HUES48 (cell line): Measurements from ENCODE around the gene UCP1.

Source experiments
- H3K27ac ChIP-seq: one replicate; pipeline ENCODE4 v1.7.0; 2013; ENCODE audit warnings: low read depth, low read length, inconsistent platforms
- H3K27me3 ChIP-seq: 2 replicates; pipeline ENCODE4 v1.6.1; 2013; ENCODE audit warnings: mild to moderate bottlenecking, low read length; ENCODE audit not compliant: control insufficient read depth, insufficient read depth
- H3K36me3 ChIP-seq: 2 replicates; pipeline ENCODE4 v1.6.1; 2013; ENCODE audit warnings: low read length; ENCODE audit not compliant: control insufficient read depth, insufficient read depth
- H3K4me1 ChIP-seq: 2 replicates; pipeline ENCODE4 v1.6.1; 2013; ENCODE audit warnings: mild to moderate bottlenecking, low read length; ENCODE audit not compliant: control insufficient read depth, insufficient read depth
- H3K4me3 ChIP-seq: 2 replicates; pipeline ENCODE4 v1.5.1; 2013; ENCODE audit warnings: mild to moderate bottlenecking, low read depth, low read length
- H3K9ac ChIP-seq: 2 replicates; pipeline ENCODE4 v1.6.1; 2013; ENCODE audit warnings: mild to moderate bottlenecking, low read depth, low read length, moderate library complexity
- H3K9me3 ChIP-seq: 2 replicates; pipeline ENCODE4 v1.6.1; 2013; ENCODE audit warnings: low read length; ENCODE audit not compliant: control insufficient read depth, insufficient read depth

The UCP1 gene

DNA sequence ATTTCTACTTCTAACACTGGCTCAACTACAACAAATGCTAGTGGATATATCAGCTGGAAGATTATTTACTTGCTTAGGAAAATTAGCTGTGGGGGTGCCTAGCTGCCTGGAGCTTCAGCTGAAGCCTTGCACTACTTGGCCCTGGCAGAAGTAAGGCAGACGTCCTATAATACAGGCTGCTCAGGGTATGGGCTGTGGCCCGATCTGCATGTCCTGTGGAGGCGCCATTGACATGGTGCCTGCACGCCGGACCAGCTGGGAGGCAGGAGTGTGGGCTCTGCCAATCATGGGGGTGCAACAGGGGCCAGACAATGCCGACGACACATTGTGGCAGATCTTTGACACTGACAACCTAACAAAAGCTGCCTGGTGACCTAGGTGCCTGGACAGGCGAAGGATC, 31.6 kb upstream of the UCP1 start:
- H3K9ac ChIP-seq, result no peak overlapping the region
- no peak overlapping the region for H3K4me3 ChIP-seq
- H3K4me1 ChIP-seq, result no peaks in the 10 kb centered on the region
- no peak overlapping the region for H3K27ac ChIP-seq
- H3K27me3 ChIP-seq, result no peaks in the 10 kb centered on the region
- H3K36me3 ChIP-seq, result no peaks in the 10 kb centered on the region
- no peaks in the 10 kb centered on the region for H3K9me3 ChIP-seq

DNA sequence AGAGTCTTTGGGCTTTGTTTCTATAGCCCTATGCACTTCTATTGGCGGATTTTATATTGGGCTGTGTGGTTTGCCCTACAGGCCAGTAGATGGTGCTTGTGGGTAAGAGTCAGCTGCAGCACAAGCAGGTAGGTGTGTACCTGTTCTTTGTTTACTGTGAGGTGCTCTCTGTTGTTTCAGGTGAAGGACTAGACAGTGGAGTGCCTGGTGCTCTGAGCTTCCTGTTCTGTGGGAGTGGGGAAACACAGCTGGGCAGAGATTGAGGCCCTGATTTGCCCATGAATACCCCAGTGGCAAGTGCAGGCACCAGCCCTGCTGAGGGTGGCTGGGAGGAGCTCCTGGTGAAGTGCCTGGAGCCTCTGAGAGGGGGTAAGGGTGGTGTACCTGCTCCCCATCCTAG, 26.3 kb upstream of the UCP1 start:
- Histone ChIP-seq H3K9me3 (no peaks in the 10 kb centered on the region), H3K36me3 (no peaks in the 10 kb centered on the region), H3K4me3 (no peak overlapping the region), H3K27ac (no peak overlapping the region), H3K9ac (no peak overlapping the region), H3K27me3 (no peaks in the 10 kb centered on the region; the same call in 1 of the 2 replicates), H3K4me1 (peaks cover 2% of the 10 kb centered on the region; the same call in 1 of the 2 replicates)

DNA sequence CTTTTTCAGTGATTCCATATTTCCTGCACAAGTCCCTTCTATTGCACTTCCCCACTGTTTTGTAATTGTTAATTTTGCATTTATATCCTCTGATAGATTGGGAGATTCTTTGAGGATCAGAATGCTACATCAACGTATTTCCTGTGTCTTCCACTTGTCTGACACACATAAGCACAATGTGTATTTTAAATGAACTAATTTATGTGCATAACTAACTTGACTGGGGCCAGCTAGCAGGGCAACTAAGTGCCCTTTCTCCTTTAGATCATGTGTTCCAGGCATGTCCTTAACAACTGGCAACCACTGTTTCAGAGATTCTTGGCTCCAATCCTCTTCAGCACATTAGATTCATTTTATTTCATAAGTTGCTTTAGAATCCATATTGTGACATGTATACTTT, 15.7 kb upstream of the UCP1 start:
- H3K27ac ChIP-seq, result no peak overlapping the region
- no peaks in the 10 kb centered on the region for H3K27me3 ChIP-seq
- H3K4me1 ChIP-seq, result no peaks in the 10 kb centered on the region
- H3K9me3 ChIP-seq, result no peaks in the 10 kb centered on the region
- no peak overlapping the region for H3K9ac ChIP-seq
- no peaks in the 10 kb centered on the region for H3K36me3 ChIP-seq
- H3K4me3 ChIP-seq, result no peak overlapping the region

DNA sequence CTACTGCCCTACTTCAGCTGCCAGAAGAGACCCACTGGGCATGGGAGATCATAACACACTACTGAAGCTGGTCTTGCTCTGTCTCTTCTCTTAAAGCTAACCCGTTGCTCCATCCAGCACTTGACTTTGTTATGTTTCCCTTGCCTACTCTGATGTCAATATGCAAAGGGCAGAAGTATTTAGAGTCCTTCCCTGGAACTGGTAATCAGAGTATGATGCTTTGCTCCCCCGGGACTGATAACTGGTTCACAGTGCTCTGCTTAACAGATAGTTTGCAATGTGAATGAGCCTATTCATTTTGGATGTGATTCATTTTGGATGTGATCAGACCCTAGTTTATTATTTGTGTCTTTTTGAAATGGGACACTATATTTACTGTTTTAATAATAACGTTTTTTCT, 12.3 kb upstream of the UCP1 start:
- no peaks in the 10 kb centered on the region for H3K36me3 ChIP-seq
- no peaks in the 10 kb centered on the region for H3K9me3 ChIP-seq
- H3K4me3 ChIP-seq, result no peak overlapping the region
- no peak overlapping the region for H3K9ac ChIP-seq
- no peaks in the 10 kb centered on the region; the same call in 1 of the 2 replicates for H3K27me3 ChIP-seq
- no peaks in the 10 kb centered on the region for H3K4me1 ChIP-seq
- no peak overlapping the region for H3K27ac ChIP-seq

DNA sequence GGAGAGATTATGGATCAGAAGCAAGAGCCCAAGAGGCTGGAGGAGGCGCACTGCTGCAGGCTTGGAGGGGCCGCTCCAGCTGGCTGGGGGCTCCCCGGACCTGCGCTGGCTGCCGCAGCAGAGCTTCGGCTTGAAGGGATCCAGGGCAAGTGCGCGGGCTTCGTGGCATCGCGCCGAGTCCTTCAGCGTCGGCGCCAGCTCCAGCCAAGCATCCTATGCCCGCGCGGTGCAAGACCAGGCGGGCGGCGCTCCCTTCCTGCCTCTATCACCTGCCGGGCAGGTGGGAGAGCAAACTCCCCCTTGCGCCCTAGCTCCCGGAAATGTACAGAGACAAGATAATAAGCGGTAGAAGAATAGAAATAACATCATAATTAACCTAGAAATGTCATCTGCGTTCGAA, 10.5 kb upstream of the UCP1 start:
- Histone ChIP-seq H3K27ac (no peak overlapping the region), H3K4me3 (no peak overlapping the region), H3K27me3 (no peaks in the 10 kb centered on the region; the same call in 1 of the 2 replicates), H3K9me3 (no peaks in the 10 kb centered on the region), H3K9ac (no peak overlapping the region), H3K4me1 (no peaks in the 10 kb centered on the region), H3K36me3 (no peaks in the 10 kb centered on the region)

DNA sequence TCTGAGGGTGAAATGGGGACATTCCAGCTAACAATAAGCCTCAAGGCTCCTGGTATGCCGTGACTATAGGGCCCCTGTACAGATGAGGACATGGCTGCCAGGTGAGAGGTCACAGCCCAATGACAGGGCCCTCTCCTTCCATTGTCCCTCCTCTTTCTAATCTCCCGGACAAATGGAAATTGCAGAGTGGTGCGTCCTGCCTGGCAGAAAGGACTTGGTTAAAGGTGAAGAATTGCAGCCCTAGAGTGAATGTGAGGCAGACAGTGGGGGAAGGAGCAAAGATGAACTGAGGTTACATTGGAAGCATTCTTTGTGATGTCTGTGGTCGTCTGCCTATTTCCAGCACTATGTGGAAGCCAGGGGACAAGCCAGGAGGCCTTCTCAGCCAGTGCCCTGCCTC, 6.7 kb upstream of the UCP1 start:
- Histone ChIP-seq H3K9ac (no peak overlapping the region), H3K9me3 (no peaks in the 10 kb centered on the region), H3K27me3 (peaks cover 11% of the 10 kb centered on the region), H3K4me3 (no peak overlapping the region), H3K4me1 (no peaks in the 10 kb centered on the region), H3K36me3 (no peaks in the 10 kb centered on the region), H3K27ac (no peak overlapping the region)

DNA sequence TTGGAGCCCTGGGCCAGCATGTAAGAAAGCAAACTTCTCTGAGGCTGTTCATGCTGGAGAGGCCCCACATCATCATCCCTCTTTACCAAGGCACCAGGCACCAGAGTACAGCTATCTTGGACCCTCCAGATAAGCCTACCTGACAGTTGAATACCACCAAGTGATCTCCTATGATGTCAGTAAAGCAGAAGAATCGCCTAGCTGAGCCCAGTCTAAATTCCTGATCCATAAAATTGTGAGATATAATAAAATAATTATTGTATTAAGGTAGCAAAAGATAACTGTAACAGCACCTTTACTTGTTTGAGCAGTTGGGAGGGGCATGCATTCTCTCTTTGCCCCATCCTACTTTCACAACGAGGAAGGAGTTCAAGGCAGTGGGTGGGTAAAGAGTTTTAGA, 2.9 kb upstream of the UCP1 start:
- H3K4me1 ChIP-seq, result peaks cover 12% of the 10 kb centered on the region
- no peaks in the 10 kb centered on the region for H3K36me3 ChIP-seq
- H3K9ac ChIP-seq, result no peak overlapping the region
- H3K27ac ChIP-seq, result no peak overlapping the region
- no peaks in the 10 kb centered on the region for H3K9me3 ChIP-seq
- peaks cover 50% of the 10 kb centered on the region for H3K27me3 ChIP-seq
- no peak overlapping the region for H3K4me3 ChIP-seq

DNA sequence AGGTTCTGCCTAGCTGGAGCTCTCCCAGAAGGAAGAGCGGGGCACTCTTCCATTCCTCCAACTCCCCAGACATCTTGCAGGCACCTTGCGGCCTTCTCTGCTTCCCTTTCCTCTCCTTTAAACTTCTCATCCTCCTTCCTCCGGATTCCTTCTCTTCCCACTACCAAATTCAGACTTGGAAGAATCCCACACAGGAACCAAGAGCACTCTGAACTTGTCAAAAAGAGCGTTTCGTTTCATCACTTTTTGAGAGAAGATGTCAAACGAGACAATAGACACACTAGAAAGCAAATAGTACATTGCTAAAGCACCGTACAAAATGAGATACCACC, 512 bp upstream of the UCP1 start:
- H3K9ac ChIP-seq, result peak overlapping the region; percentile 48; the same call in 1 of the 2 replicates
- no peaks in the 10 kb centered on the region for H3K9me3 ChIP-seq
- no peaks in the 10 kb centered on the region for H3K36me3 ChIP-seq
- H3K4me3 ChIP-seq, result peak overlapping the region; percentile 72
- H3K4me1 ChIP-seq, result peaks cover 12% of the 10 kb centered on the region
- no peak overlapping the region for H3K27ac ChIP-seq
- peaks cover 64% of the 10 kb centered on the region for H3K27me3 ChIP-seq

DNA sequence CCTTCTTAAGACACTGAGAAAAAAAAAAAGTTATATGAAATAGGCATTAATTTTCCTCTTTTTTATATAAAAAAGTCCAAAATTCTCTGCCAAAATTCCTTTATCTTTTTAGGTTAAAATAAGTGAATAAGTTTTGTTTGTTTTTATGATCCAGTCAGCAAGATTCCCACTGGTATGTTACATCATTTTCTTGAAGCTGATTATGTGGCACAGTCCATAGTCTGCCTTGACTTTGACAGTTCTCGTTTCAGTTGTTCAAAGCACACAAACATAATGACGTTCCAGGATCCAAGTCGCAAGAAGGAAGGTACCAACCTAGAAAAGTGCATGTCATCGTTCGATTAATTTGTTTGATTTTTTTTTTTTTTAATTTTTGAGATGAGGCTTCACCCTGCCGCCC, 9.1 kb downstream of the UCP1 start:
- no peaks in the 10 kb centered on the region for H3K27me3 ChIP-seq
- no peaks in the 10 kb centered on the region for H3K36me3 ChIP-seq
- no peak overlapping the region for H3K9ac ChIP-seq
- no peaks in the 10 kb centered on the region for H3K9me3 ChIP-seq
- no peak overlapping the region for H3K27ac ChIP-seq
- H3K4me3 ChIP-seq, result no peak overlapping the region
- peaks cover 33% of the 10 kb centered on the region for H3K4me1 ChIP-seq

DNA sequence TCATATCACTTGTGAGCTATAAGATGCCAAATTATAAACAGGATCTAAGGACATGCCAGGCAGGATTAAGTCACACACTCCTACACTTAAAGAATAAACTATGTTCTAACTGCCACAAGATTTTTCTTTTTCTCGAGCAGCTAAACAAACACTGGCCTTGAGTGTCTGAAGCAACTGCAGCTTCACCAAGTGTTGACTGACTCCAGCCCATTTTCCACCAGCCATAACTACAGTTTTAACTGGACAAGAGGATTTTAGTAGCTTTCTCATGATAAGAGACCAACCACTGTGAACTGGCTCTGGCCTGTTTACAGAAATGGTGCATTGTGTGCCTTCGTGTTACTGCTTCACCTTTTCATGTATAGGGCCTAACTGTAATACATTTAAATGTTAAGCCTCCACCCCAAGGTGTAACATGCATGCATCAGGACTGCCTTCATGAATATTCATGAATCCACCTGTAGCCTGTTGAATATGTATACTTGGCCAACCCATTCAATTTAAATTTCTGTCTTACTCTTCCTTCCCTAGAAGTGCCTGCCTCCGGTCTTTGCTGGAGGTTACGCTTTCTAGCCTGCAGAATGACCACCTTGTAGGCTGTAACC, 10.8 kb downstream of the UCP1 start:
- Histone ChIP-seq H3K4me3 (no peak overlapping the region), H3K9ac (no peak overlapping the region), H3K27me3 (no peaks in the 10 kb centered on the region), H3K36me3 (no peaks in the 10 kb centered on the region), H3K4me1 (peaks cover 39% of the 10 kb centered on the region), H3K9me3 (no peaks in the 10 kb centered on the region), H3K27ac (peak overlapping the region; percentile 51)

DNA sequence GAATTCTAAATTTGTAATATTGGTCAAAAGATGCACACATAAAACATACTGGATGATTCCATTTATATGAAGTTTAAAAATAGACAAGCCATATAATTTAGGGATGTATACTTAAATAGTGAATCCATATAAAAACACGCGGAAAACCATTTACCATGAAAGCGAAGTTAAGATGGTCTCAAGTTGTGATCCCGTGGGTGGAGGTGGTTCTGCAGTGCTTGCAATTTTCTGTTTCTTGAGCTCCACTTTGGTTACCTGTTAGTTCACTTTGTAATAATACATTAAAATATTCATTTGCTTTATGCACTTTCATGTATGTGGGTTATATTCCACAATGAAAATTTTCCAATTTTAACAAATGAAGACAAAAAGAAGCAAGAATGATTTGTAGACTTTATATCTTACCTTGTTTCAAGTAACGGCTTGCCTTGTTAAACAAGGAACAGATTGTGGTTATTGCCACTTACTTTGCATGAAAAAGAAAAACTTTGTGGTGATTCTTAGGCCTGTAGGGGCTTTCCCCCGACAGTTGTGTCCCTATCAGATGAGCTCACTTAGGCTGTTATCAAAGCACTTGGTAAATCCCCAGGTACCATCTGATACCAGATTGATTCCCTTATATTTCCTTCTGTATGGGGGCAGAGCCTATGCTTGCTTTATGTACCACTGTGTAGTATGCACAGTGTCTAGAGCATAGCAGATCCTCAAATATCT, 12.2 kb downstream of the UCP1 start:
- Histone ChIP-seq H3K27me3 (no peaks in the 10 kb centered on the region), H3K9me3 (no peaks in the 10 kb centered on the region), H3K9ac (no peak overlapping the region), H3K27ac (peak overlapping the region; percentile 68), H3K4me3 (no peak overlapping the region), H3K36me3 (no peaks in the 10 kb centered on the region), H3K4me1 (peaks cover 39% of the 10 kb centered on the region)
